ENCODE measurements around the gene ZNF200.
A peak's percentile ranks its signal among the peaks of the same experiment; 100 is the strongest.

Gene ZNF200

GRCh38 chr16:3249451-3249850, 14.5 kb upstream of the ZNF200 start:
- Histone ChIP-seq H3K9ac (ENCODE audit: low read depth, low read length) (no peak overlapping the region), H3K4me1 (ENCODE audit: control insufficient read depth, insufficient read depth, low read length) (no peaks in the 10 kb centered on the region), H3K9me3 (ENCODE audit: control insufficient read depth, insufficient read depth, low read length) (peaks cover 9% of the 10 kb centered on the region), H3K36me3 (ENCODE audit: control insufficient read depth, insufficient read depth, low read length) (no peaks in the 10 kb centered on the region), H3K27ac (ENCODE audit: low read depth, low read length) (no peak overlapping the region), H3K4me3 (ENCODE audit: low read depth, low read length) (no peak overlapping the region), H3K27me3 (ENCODE audit: control insufficient read depth, insufficient read depth, low read length) (no peaks in the 10 kb centered on the region)

GRCh38 chr16:3249020-3249419, 14.1 kb upstream of the ZNF200 start:
- Histone ChIP-seq H3K36me3 (ENCODE audit: control insufficient read depth, insufficient read depth, low read length) (no peaks in the 10 kb centered on the region), H3K27ac (ENCODE audit: low read depth, low read length) (no peak overlapping the region), H3K27me3 (ENCODE audit: control insufficient read depth, insufficient read depth, low read length) (no peaks in the 10 kb centered on the region)

GRCh38 chr16:3248596-3248995, 13.6 kb upstream of the ZNF200 start:
- Histone ChIP-seq H3K4me3 (ENCODE audit: low read depth, low read length) (no peak overlapping the region), H3K27me3 (ENCODE audit: control insufficient read depth, insufficient read depth, low read length) (no peaks in the 10 kb centered on the region), H3K9ac (ENCODE audit: low read depth, low read length) (no peak overlapping the region), H3K9me3 (ENCODE audit: control insufficient read depth, insufficient read depth, low read length) (peaks cover 13% of the 10 kb centered on the region), H3K36me3 (ENCODE audit: control insufficient read depth, insufficient read depth, low read length) (no peaks in the 10 kb centered on the region), H3K4me1 (ENCODE audit: control insufficient read depth, insufficient read depth, low read length) (no peaks in the 10 kb centered on the region), H3K27ac (ENCODE audit: low read depth, low read length) (no peak overlapping the region)

More at GRCh38 chr16:3249020-3249419, 14.1 kb upstream of the ZNF200 start:
- no peak overlapping the region for H3K9ac ChIP-seq (ENCODE audit: low read depth, low read length)
- no peak overlapping the region for H3K4me3 ChIP-seq (ENCODE audit: low read depth, low read length)
- H3K9me3 ChIP-seq (ENCODE audit: control insufficient read depth, insufficient read depth, low read length) = peaks cover 13% of the 10 kb centered on the region
- H3K4me1 ChIP-seq (ENCODE audit: control insufficient read depth, insufficient read depth, low read length) = no peaks in the 10 kb centered on the region

- H3K4me3 ChIP-seq (ENCODE audit: low read depth, low read length) = no peak overlapping the region
- H3K9me3 ChIP-seq (ENCODE audit: control insufficient read depth, insufficient read depth, low read length) = peaks cover 13% of the 10 kb centered on the region
- no peak overlapping the region for H3K9ac ChIP-seq (ENCODE audit: low read depth, low read length)
- H3K27ac ChIP-seq (ENCODE audit: low read depth, low read length) = no peak overlapping the region
- no peaks in the 10 kb centered on the region for H3K27me3 ChIP-seq (ENCODE audit: control insufficient read depth, insufficient read depth, low read length)
- H3K36me3 ChIP-seq (ENCODE audit: control insufficient read depth, insufficient read depth, low read length) = no peaks in the 10 kb centered on the region
- no peaks in the 10 kb centered on the region for H3K4me1 ChIP-seq (ENCODE audit: control insufficient read depth, insufficient read depth, low read length)
These were observed 11.9 kb upstream of the ZNF200 start for GRCh38 chr16:3246876-3247275.

GRCh38 chr16:3246002-3246401, 11.0 kb upstream of the ZNF200 start:
- H3K36me3 ChIP-seq (ENCODE audit: control insufficient read depth, insufficient read depth, low read length) = no peaks in the 10 kb centered on the region
- H3K9ac ChIP-seq (ENCODE audit: low read depth, low read length) = no peak overlapping the region
- no peak overlapping the region for H3K27ac ChIP-seq (ENCODE audit: low read depth, low read length)
- no peaks in the 10 kb centered on the region for H3K4me1 ChIP-seq (ENCODE audit: control insufficient read depth, insufficient read depth, low read length)
- no peaks in the 10 kb centered on the region for H3K27me3 ChIP-seq (ENCODE audit: control insufficient read depth, insufficient read depth, low read length)
- no peak overlapping the region for H3K4me3 ChIP-seq (ENCODE audit: low read depth, low read length)
- H3K9me3 ChIP-seq (ENCODE audit: control insufficient read depth, insufficient read depth, low read length) = peaks cover 18% of the 10 kb centered on the region

- Histone ChIP-seq H3K36me3 (ENCODE audit: control insufficient read depth, insufficient read depth, low read length) (no peaks in the 10 kb centered on the region), H3K27me3 (ENCODE audit: control insufficient read depth, insufficient read depth, low read length) (no peaks in the 10 kb centered on the region), H3K9ac (ENCODE audit: low read depth, low read length) (no peak overlapping the region), H3K4me1 (ENCODE audit: control insufficient read depth, insufficient read depth, low read length) (no peaks in the 10 kb centered on the region), H3K9me3 (ENCODE audit: control insufficient read depth, insufficient read depth, low read length) (peaks cover 18% of the 10 kb centered on the region), H3K4me3 (ENCODE audit: low read depth, low read length) (no peak overlapping the region), H3K27ac (ENCODE audit: low read depth, low read length) (no peak overlapping the region)
These were observed 8.9 kb upstream of the ZNF200 start for GRCh38 chr16:3243882-3244281.

- Histone ChIP-seq H3K27ac (ENCODE audit: low read depth, low read length) (no peak overlapping the region), H3K4me1 (ENCODE audit: control insufficient read depth, insufficient read depth, low read length) (no peaks in the 10 kb centered on the region), H3K9ac (ENCODE audit: low read depth, low read length) (no peak overlapping the region), H3K4me3 (ENCODE audit: low read depth, low read length) (no peak overlapping the region), H3K9me3 (ENCODE audit: control insufficient read depth, insufficient read depth, low read length) (peaks cover 18% of the 10 kb centered on the region), H3K36me3 (ENCODE audit: control insufficient read depth, insufficient read depth, low read length) (no peaks in the 10 kb centered on the region), H3K27me3 (ENCODE audit: control insufficient read depth, insufficient read depth, low read length) (no peaks in the 10 kb centered on the region)
These were observed 7.8 kb upstream of the ZNF200 start for GRCh38 chr16:3242709-3243108.

GRCh38 chr16:3241761-3242160, 6.8 kb upstream of the ZNF200 start:
- H3K27me3 ChIP-seq (ENCODE audit: control insufficient read depth, insufficient read depth, low read length) = no peaks in the 10 kb centered on the region
- no peaks in the 10 kb centered on the region for H3K4me1 ChIP-seq (ENCODE audit: control insufficient read depth, insufficient read depth, low read length)
- peaks cover 18% of the 10 kb centered on the region for H3K9me3 ChIP-seq (ENCODE audit: control insufficient read depth, insufficient read depth, low read length)
- H3K9ac ChIP-seq (ENCODE audit: low read depth, low read length) = no peak overlapping the region
- H3K36me3 ChIP-seq (ENCODE audit: control insufficient read depth, insufficient read depth, low read length) = no peaks in the 10 kb centered on the region
- no peak overlapping the region for H3K4me3 ChIP-seq (ENCODE audit: low read depth, low read length)
- H3K27ac ChIP-seq (ENCODE audit: low read depth, low read length) = no peak overlapping the region

GRCh38 chr16:3235856-3236669, 1.1 kb upstream of the ZNF200 start:
- peak overlapping the region; percentile 29 for H3K27ac ChIP-seq (ENCODE audit: low read depth, low read length)
- H3K27me3 ChIP-seq (ENCODE audit: control insufficient read depth, insufficient read depth, low read length) = no peaks in the 10 kb centered on the region
- H3K9me3 ChIP-seq (ENCODE audit: control insufficient read depth, insufficient read depth, low read length) = peaks cover 8% of the 10 kb centered on the region; the same call in 1 of the 2 replicates
- H3K9ac ChIP-seq (ENCODE audit: low read depth, low read length) = no peak overlapping the region
- peaks cover 26% of the 10 kb centered on the region for H3K36me3 ChIP-seq (ENCODE audit: control insufficient read depth, insufficient read depth, low read length)
- no peaks in the 10 kb centered on the region for H3K4me1 ChIP-seq (ENCODE audit: control insufficient read depth, insufficient read depth, low read length)
- H3K4me3 ChIP-seq (ENCODE audit: low read depth, low read length) = no peak overlapping the region

- Histone ChIP-seq H3K9ac (ENCODE audit: low read depth, low read length) (peak overlapping the region; percentile 83), H3K4me1 (ENCODE audit: control insufficient read depth, insufficient read depth, low read length) (no peaks in the 10 kb centered on the region), H3K27ac (ENCODE audit: low read depth, low read length) (peak overlapping the region; percentile 92), H3K36me3 (ENCODE audit: control insufficient read depth, insufficient read depth, low read length) (peaks cover 39% of the 10 kb centered on the region), H3K27me3 (ENCODE audit: control insufficient read depth, insufficient read depth, low read length) (no peaks in the 10 kb centered on the region), H3K9me3 (ENCODE audit: control insufficient read depth, insufficient read depth, low read length) (peaks cover 16% of the 10 kb centered on the region), H3K4me3 (ENCODE audit: low read depth, low read length) (peak overlapping the region; percentile 95)
These were observed 458 bp downstream of the ZNF200 start for GRCh38 chr16:3234543-3234856.

- peaks cover 66% of the 10 kb centered on the region for H3K9me3 ChIP-seq (ENCODE audit: control insufficient read depth, insufficient read depth, low read length)
- no peak overlapping the region for H3K4me3 ChIP-seq (ENCODE audit: low read depth, low read length)
- peaks cover 51% of the 10 kb centered on the region for H3K36me3 ChIP-seq (ENCODE audit: control insufficient read depth, insufficient read depth, low read length)
- no peak overlapping the region for H3K9ac ChIP-seq (ENCODE audit: low read depth, low read length)
- H3K27me3 ChIP-seq (ENCODE audit: control insufficient read depth, insufficient read depth, low read length) = no peaks in the 10 kb centered on the region
- H3K4me1 ChIP-seq (ENCODE audit: control insufficient read depth, insufficient read depth, low read length) = no peaks in the 10 kb centered on the region
- no peak overlapping the region for H3K27ac ChIP-seq (ENCODE audit: low read depth, low read length)
These were observed 10.9 kb downstream of the ZNF200 start for GRCh38 chr16:3223913-3224515.

Measured in HUES48 (cell line).